DMS79 (cell line): Measurements from ENCODE around the gene HABP4.
"Not testable (repeated sequence)": the region's sequence is repeated elsewhere in the genome, so short reads cannot be mapped to it uniquely, and the experiment has no call there.

Experiments
- DNase-seq: peaks from one replicate; lab custom pipeline; 2025; lab: John Stamatoyannopoulos, UW

The HABP4 gene

DNA sequence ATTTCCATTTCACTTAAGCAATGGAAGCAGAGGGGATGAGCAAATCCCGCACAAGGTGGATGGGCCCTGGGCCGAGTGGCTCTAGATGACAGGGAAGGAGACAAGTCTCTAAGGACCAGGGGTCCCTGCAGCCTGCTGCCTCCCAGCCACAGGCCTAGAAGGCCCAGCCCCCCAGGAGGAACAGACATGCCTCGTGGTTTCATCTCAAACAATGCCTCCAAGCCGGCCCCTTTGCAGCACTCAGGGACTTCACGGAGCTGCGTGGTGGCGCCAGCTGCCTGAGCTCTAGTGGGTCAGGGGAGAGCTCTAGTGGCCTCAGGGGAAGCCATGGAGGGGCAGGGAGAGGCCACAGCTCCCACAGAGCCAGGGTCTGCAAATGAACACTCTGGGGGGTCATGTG, 48.8 kb downstream of the HABP4 start:
- DNase-seq, result no peak

- DNase-seq, result no peak
These were observed 49.3 kb downstream of the HABP4 start for GRCh38 chr9:96499257-96499656.

- DNase-seq, result no peak
These were observed 51.0 kb downstream of the HABP4 start for GRCh38 chr9:96500696-96501632.

DNA sequence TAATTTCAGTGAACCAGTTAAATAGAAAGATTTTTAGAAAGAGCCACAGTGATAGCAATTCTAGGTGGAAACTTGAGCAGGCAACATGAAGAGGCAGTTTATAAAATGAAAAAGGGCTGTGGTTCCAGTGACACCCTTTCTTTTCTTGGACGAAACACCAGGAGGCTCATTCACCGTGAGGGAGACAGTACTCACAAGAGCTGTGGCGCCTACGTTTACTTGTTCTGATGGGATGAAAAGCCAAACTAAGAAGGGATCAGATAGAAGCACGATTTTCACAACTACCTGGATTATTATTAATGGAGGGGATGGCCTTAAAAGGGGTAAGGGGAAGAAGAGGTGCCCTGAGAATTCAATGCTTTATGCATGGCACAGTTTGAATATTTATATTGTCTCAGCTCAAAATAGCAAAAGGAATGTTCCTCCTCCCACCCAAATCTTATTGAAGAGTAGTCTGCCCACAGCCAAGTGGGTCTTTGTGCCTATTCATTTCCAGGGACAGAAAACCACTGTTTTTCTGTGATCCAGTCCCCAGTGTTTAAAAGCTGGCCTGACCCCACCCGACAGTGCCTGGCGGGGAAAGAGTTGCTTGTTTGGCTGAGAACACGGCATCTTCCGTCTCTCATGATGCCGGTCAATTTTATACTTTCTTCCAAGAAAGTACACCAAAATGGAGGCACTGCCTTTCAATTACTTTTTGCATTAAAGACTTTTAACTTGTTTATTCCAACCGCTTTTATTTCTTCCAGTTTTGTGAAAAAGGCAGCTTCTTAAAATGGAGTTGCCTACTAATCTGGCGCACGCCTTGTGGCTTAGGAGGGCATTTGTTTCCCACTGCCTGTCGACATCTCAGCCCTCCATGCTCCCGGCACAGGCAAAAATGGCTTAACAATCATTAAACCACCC, 51.9 kb downstream of the HABP4 start:
- no peak for DNase-seq

DNA sequence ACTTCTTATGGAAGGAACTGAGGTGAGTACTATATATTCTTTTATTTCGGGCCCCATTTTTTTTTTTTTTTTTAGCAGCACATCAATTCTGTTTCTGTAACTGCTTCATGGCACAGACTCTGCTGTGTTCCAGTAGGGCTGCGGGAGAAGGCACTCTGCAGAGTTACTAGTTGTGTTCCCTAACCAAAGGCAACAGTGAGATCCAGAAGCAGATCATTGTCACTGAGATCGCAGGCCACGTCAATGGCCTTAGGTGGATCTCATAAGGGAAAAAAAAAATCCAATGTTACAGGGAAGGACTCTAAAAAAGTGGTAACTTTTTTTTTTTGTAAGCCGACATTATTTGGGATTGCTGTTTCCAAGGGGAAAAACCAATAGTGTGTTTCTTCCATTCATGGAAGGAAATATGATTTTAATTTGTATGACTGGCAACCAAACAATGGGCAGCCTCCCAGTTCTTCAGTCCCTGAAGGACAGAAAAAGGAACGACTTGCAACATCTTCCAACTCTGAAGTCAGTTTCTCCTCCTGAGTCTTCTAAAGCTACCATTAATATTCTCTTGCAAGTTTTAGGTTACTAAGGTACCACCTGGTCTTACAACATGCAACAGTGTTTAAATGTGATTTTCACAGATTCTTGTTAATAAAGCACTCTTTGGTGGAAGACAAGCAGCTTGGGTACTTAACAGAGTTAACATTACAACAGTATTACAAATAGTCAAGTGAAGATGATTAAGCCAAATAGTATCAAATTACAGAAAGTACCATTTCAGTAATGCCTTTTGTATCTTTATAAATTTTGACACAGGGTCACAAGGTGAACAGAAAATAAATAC, 52.8 kb downstream of the HABP4 start:
- no peak for DNase-seq

GRCh38 chr9:96503374-96503748, 53.4 kb downstream of the HABP4 start:
- not testable (repeated sequence) for DNase-seq

DNA sequence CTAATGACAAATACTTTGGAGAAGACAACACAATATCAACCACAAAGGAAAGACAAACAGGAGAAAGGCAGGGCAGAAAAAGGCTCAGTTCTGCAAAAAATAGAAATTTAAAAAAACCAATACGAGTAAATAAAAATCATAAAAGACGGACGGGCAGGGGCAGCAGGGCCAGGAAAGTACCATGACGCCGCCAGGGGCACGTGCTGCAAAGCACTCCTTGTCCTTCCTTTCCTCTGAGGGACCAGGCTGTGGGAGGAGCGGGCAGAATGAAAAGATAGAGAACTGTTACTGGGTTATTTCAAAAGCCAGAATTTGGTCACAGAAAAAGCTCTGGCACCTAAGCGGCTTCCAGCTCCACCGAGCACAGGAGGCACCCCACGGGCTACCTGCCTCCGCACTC, 53.9 kb downstream of the HABP4 start:
- no peak for DNase-seq

DNA sequence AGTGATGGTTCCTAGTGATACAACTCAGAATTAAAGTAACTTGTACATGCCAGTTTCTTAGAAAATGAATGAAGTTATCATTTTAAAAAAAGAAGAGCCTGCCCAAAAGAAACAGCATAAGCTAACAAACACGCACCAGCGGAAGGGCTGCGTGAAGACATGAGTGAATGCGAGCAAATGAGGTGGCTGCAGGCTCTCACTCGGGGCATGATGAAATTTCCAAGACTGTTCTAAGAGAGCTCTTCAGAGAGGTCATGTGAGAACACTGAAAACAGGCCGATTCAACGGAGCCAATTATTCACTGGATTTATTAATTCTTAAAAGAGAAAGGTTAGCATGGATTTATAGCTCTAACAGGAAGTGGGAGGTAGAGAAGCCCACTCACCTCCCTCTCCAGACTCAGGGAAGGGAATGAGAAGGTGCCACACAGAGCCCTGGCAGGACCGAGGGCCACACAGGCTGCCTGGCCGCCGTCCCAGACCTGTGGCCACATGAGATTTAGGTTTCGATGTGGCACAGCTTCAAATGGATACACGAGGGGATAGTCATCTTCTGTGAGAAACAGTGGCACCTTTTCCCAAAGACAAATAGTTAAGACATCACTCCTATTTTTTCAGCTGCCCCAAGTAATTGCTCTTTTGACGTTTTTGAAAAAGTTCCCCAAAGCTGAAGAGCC, 55.5 kb downstream of the HABP4 start:
- DNase-seq, result peak; percentile 17

DNA sequence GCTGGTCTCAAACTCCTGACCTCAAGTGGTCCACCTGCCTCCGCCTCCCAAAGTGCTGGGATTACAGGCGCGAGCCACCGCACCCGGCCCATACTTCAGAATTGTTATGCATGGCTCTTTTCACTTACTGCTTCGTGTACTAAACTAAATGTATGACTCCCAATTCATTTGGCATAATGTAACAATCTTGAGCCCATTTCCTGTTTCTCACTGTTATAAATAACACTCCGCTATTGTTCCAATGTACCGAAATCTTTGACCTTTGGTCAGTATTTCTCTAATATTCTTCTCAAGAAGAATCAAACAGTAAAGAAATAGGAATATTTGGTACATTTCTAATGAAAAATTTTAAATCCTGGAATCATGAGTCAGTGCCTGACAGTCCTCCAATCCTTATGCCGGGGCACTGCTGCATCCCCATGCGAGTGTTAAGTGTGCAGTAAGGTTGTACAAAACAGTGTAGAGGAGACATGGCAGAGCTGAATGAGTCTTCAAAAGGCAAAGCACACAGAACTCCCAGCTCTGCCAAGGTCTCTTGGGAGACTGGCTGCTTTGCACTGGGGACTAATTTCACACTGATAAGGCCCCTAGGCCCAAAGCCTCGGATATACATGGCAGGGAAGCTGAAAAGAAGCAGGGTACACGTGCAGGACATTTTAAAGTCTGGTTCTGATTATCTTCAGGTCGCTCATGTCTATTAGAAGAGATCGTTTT, 58.4 kb downstream of the HABP4 start:
- no peak for DNase-seq

GRCh38 chr9:96509026-96509425, 59.1 kb downstream of the HABP4 start:
- no peak for DNase-seq

- DNase-seq, result no peak
These were observed 59.9 kb downstream of the HABP4 start for GRCh38 chr9:96509848-96510247.

- DNase-seq, result no peak
These were observed 60.3 kb downstream of the HABP4 start for GRCh38 chr9:96510258-96510657.

- DNase-seq, result no peak
These were observed 62.3 kb downstream of the HABP4 start for GRCh38 chr9:96512240-96512639.

DNA sequence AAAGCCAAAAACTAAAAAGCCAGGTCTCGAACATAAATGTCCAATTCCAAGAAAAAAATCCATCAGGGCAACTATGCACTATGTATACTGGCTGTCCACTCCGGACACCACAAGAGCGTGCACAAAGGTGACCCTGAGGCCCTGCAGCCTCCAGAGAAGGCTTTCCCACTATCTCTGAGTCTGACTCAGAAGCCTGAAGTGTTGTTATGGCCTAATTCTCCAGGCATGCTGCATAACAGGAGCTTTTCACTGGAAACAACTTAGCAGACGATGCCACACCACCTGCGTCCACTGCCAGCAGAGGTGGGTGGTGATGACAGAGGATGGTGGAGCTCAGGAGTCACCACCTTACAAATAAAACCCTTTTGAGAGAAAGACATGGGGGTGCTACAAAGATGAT, 63.7 kb downstream of the HABP4 start:
- no peak for DNase-seq

GRCh38 chr9:96514108-96514799, 64.3 kb downstream of the HABP4 start:
- DNase-seq, result no peak

GRCh38 chr9:96514800-96515158, 64.8 kb downstream of the HABP4 start:
- DNase-seq, result no peak

DNA sequence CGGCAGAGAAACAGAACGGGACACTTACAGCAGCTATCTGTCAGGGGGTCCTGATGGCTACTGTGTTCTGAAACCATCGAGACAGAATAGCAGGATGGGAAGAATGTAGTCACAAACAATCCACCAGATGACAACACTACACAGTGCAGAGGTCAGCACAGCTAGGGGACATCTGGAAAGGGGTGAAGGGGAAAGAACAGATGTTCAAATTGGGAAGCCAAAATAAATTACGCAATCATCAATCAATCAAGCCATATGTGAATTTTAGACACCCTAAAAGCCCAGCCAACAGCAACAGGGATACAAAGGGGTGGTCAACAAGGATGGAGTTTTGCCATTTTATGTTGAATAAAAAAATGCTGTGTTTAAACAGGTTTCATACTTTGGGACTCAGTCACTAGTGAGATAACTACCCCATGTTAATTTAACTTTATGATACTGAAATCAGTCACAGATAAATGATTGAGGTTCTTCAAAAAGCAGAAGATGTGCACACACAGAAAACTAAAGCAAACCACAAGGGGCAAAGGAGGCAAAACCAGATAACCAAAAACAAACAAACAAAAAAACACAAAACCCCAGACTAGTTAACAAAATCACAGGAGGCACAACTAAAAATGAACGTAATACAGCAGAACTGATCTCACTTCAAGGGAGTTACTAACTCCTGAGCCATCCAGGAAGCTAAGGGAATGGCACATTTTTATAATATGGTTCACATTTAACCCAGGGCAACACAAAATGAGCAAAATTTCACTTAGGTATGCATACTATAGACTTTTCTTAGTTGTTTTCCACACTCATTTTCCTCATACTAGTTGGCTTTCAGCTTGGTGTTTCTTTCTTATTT, 65.9 kb downstream of the HABP4 start:
- DNase-seq, result no peak

- DNase-seq, result no peak
These were observed 69.1 kb downstream of the HABP4 start for GRCh38 chr9:96519095-96519494.

- no peak for DNase-seq
These were observed 69.8 kb downstream of the HABP4 start for GRCh38 chr9:96519787-96520186.
